CD8-positive, alpha-beta memory T cell (primary cell): ENCODE data around the gene SUSD5. TPM values are rescaled to one million over a fixed set of nuclear protein-coding genes. Genes with fewer than 3 reads are reported as not detected.
"Not testable (repeated sequence)": the region's sequence is repeated elsewhere in the genome, so short reads cannot be mapped to it uniquely, and the experiment has no call there.

Source experiments
- CTCF ChIA-PET: fragments of 350-600 bp; sonication (Branson Sonifier 250); formaldehyde crosslinking; loops from one replicate; lab custom pipeline; 2021; ENCODE audit warnings: antibody characterized with exemption; lab: Charles Lee
- POLR2A ChIA-PET: fragments of 350-600 bp; sonication (Branson Sonifier 250); formaldehyde crosslinking; loops from one replicate; lab custom pipeline; 2021; ENCODE audit warnings: antibody characterized with exemption; lab: Charles Lee
- DNase-seq, 5 donors: peaks; one replicate each; pipeline versions ENCODE4 v3.0.0 to v3.0.0-alpha.2; 2020 to 2022; ENCODE audit warnings: mixed read lengths in 1 of 5
- H3K27ac ChIP-seq: one replicate; pipeline ENCODE4 v1.7.0; 2013; ENCODE audit warnings: low read depth, mild to moderate bottlenecking, low read length, moderate library complexity
- H3K27me3 ChIP-seq: 2 replicates; pipeline ENCODE4 v1.7.0; 2013; ENCODE audit warnings: low read length, mild to moderate bottlenecking; ENCODE audit not compliant: insufficient read depth, poor library complexity, severe bottlenecking
- H3K36me3 ChIP-seq: 2 replicates; pipeline ENCODE4 v1.7.0; 2013; ENCODE audit warnings: mild to moderate bottlenecking, low read length, moderate library complexity; ENCODE audit not compliant: insufficient read depth
- H3K4me1 ChIP-seq: 2 replicates; pipeline ENCODE4 v1.7.0; 2013; ENCODE audit warnings: mild to moderate bottlenecking, low read length, moderate library complexity; ENCODE audit not compliant: insufficient read depth
- H3K4me3 ChIP-seq: 2 replicates; pipeline ENCODE4 v1.7.0; 2013; ENCODE audit warnings: mild to moderate bottlenecking, low read length
- H3K9me3 ChIP-seq: 2 replicates; pipeline ENCODE4 v1.7.0; 2013; ENCODE audit warnings: mild to moderate bottlenecking, low read length
- H3K27ac Mint-ChIP-seq, 8 donors: one replicate each; pipeline ENCODE4 v1.8.0; 2020 to 2021; ENCODE audit warnings: mixed read lengths in 8 of 8, mild to moderate bottlenecking in 6 of 8, inconsistent platforms in 3 of 8, moderate library complexity in 3 of 8
- H3K27me3 Mint-ChIP-seq, 2 donors: one replicate each; pipeline ENCODE4 v1.8.0; 2020 to 2021; ENCODE audit warnings: mixed read lengths in 2 of 2, mild to moderate bottlenecking in 1 of 2, moderate library complexity in 1 of 2
- H3K36me3 Mint-ChIP-seq, 3 donors: one replicate each; pipeline ENCODE4 v1.8.0; 2020 to 2021; ENCODE audit warnings: mixed read lengths in 3 of 3, inconsistent platforms in 1 of 3, mild to moderate bottlenecking in 1 of 3
- H3K4me1 Mint-ChIP-seq, 3 donors: one replicate each; pipeline ENCODE4 v1.8.0; 2020 to 2021; ENCODE audit warnings: mixed read lengths in 3 of 3, inconsistent platforms in 1 of 3, mild to moderate bottlenecking in 1 of 3
- H3K4me3 Mint-ChIP-seq, 7 donors: one replicate each; pipeline ENCODE4 v1.8.0; 2020 to 2021; ENCODE audit warnings: mixed read lengths in 7 of 7, mild to moderate bottlenecking in 6 of 7, moderate library complexity in 4 of 7, inconsistent platforms in 2 of 7
- H3K9me3 Mint-ChIP-seq, 5 donors: one replicate each; pipeline ENCODE4 v1.8.0; 2020 to 2022; ENCODE audit warnings: mixed read lengths in 5 of 5, mild to moderate bottlenecking in 3 of 5, moderate library complexity in 2 of 5, inconsistent platforms in 1 of 5
- polyA plus RNA-seq: library from polyadenylated mRNA; unstranded; fragments of 300-500 nt; fragmentation: Illumina TruSeq; gene quantifications from one replicate; pipeline ENCODE4 v1.2.3, GENCODE V29; 2021
- total RNA-seq, 2 experiments: library from RNA; stranded (reverse); gene quantifications; one replicate each; pipeline ENCODE4 v1.2.3, GENCODE V29; 2021

Gene SUSD5
- total and polyA plus RNA-seq, 3 experiments from 2014 or later = not detected

GRCh38 chr3:33106854-33107253 lies 111.8 kb downstream of the SUSD5 start:
- H3K27ac ChIP-seq, POLR2A ChIA-PET: not testable (repeated sequence)

GRCh38 chr3:33105341-33105948 lies 113.2 kb downstream of the SUSD5 start:
- H3K27ac Mint-ChIP-seq = peak overlapping the region in 1 of 8 donors; percentile 4
- H3K4me3 Mint-ChIP-seq = no peak overlapping the region
- H3K36me3 Mint-ChIP-seq = no peaks in the 10 kb centered on the region
- POLR2A ChIA-PET = interaction anchor here (0.9 kb wide), 1 partner anchor 9 kb away, joined by 3 read pairs; the partner anchor contains the start of gene CRTAP
- no peak for DNase-seq
- no peaks in the 10 kb centered on the region for H3K9me3 Mint-ChIP-seq
- no peak overlapping the region for H3K4me3 ChIP-seq
- peaks cover 8 to 10% of the 10 kb centered on the region in 2 donors for H3K27me3 Mint-ChIP-seq
- no peaks in the 10 kb centered on the region for H3K4me1 Mint-ChIP-seq
- H3K9me3 ChIP-seq = no peaks in the 10 kb centered on the region
- no peaks in the 10 kb centered on the region for H3K4me1 ChIP-seq
- H3K27me3 ChIP-seq = no peaks in the 10 kb centered on the region
- CTCF ChIA-PET = no interaction called here
- H3K27ac ChIP-seq = no peak overlapping the region
- H3K36me3 ChIP-seq = no peaks in the 10 kb centered on the region

More at GRCh38 chr3:33106854-33107253, 111.8 kb downstream of the SUSD5 start:
- H3K4me1 Mint-ChIP-seq, H3K4me3 Mint-ChIP-seq, DNase-seq, H3K9me3 Mint-ChIP-seq, H3K36me3 ChIP-seq, H3K27me3 ChIP-seq, H3K27ac Mint-ChIP-seq, H3K9me3 ChIP-seq, H3K36me3 Mint-ChIP-seq, H3K4me3 ChIP-seq, H3K4me1 ChIP-seq: not testable (repeated sequence)
- H3K27me3 Mint-ChIP-seq = peaks cover 8 to 10% of the 10 kb centered on the region in 2 donors
- CTCF ChIA-PET = interaction anchor here (1.0 kb wide), 1 partner anchor 34 kb away, joined by 3 read pairs; no protein-coding TSS in a partner anchor

GRCh38 chr3:33104803-33105202 lies 113.8 kb downstream of the SUSD5 start:
- Histone ChIP-seq H3K27me3 (no peaks in the 10 kb centered on the region), H3K36me3 (no peaks in the 10 kb centered on the region), H3K27ac (no peak overlapping the region), H3K9me3 (no peaks in the 10 kb centered on the region), H3K4me3 (no peak overlapping the region), H3K4me1 (no peaks in the 10 kb centered on the region)
- peaks cover 8 to 10% of the 10 kb centered on the region in 2 donors for H3K27me3 Mint-ChIP-seq
- peak overlapping the region in 1 of 7 donors; percentile 40 for H3K4me3 Mint-ChIP-seq
- POLR2A ChIA-PET = no interaction called here
- no peaks in the 10 kb centered on the region for H3K9me3 Mint-ChIP-seq
- H3K36me3 Mint-ChIP-seq = no peaks in the 10 kb centered on the region
- CTCF ChIA-PET = interaction anchor here (0.6 kb wide), 1 partner anchor 62 kb away, joined by 3 read pairs; no protein-coding TSS in a partner anchor
- no peak for DNase-seq
- H3K4me1 Mint-ChIP-seq = no peaks in the 10 kb centered on the region
- H3K27ac Mint-ChIP-seq = no peak overlapping the region

GRCh38 chr3:33103480-33103879 lies 115.1 kb downstream of the SUSD5 start:
- peaks cover 8 to 10% of the 10 kb centered on the region in 2 donors for H3K27me3 Mint-ChIP-seq
- H3K36me3 Mint-ChIP-seq = no peaks in the 10 kb centered on the region
- CTCF ChIA-PET = interaction anchor here (0.5 kb wide), 1 partner anchor 7 kb away, joined by 3 read pairs; no protein-coding TSS in a partner anchor
- no peaks in the 10 kb centered on the region for H3K36me3 ChIP-seq
- no peak overlapping the region for H3K4me3 Mint-ChIP-seq
- H3K27ac Mint-ChIP-seq = no peak overlapping the region
- no peaks in the 10 kb centered on the region for H3K27me3 ChIP-seq
- H3K4me1 Mint-ChIP-seq = no peaks in the 10 kb centered on the region
- DNase-seq = no peak
- no peaks in the 10 kb centered on the region for H3K9me3 Mint-ChIP-seq
- H3K4me3 ChIP-seq = no peak overlapping the region
- H3K27ac ChIP-seq = no peak overlapping the region
- POLR2A ChIA-PET = no interaction called here
- no peaks in the 10 kb centered on the region for H3K4me1 ChIP-seq
- H3K9me3 ChIP-seq = no peaks in the 10 kb centered on the region

GRCh38 chr3:33103034-33103433 lies 115.6 kb downstream of the SUSD5 start:
- Histone ChIP-seq H3K4me1 (no peaks in the 10 kb centered on the region), H3K36me3 (no peaks in the 10 kb centered on the region), H3K27ac (no peak overlapping the region), H3K9me3 (no peaks in the 10 kb centered on the region), H3K4me3 (no peak overlapping the region), H3K27me3 (no peaks in the 10 kb centered on the region)
- H3K36me3 Mint-ChIP-seq = no peaks in the 10 kb centered on the region
- CTCF ChIA-PET = interaction anchor here (0.5 kb wide), 1 partner anchor 8 kb away, joined by 3 read pairs; no protein-coding TSS in a partner anchor
- no peak for DNase-seq
- H3K27ac Mint-ChIP-seq = no peak overlapping the region
- H3K4me3 Mint-ChIP-seq = no peak overlapping the region
- H3K4me1 Mint-ChIP-seq = no peaks in the 10 kb centered on the region
- H3K9me3 Mint-ChIP-seq = no peaks in the 10 kb centered on the region
- H3K27me3 Mint-ChIP-seq = peaks cover 8 to 10% of the 10 kb centered on the region in 2 donors
- POLR2A ChIA-PET = no interaction called here

- no peak for DNase-seq
- H3K4me1 Mint-ChIP-seq = peaks cover 13 to 14% (median 14%) of the 10 kb centered on the region in 3 donors
- no peaks in the 10 kb centered on the region for H3K36me3 ChIP-seq
- no peak overlapping the region for H3K4me3 ChIP-seq
- H3K4me3 Mint-ChIP-seq = peak overlapping the region in 1 of 7 donors; percentile 63
- H3K27me3 Mint-ChIP-seq = peaks cover 8 to 10% of the 10 kb centered on the region in 2 donors
- no peak overlapping the region for H3K27ac ChIP-seq
- H3K4me1 ChIP-seq = peaks cover 10% of the 10 kb centered on the region
- peaks cover 0 to 10% (median 0%) of the 10 kb centered on the region in 3 donors for H3K36me3 Mint-ChIP-seq
- POLR2A ChIA-PET = no interaction called here
- no peaks in the 10 kb centered on the region for H3K9me3 Mint-ChIP-seq
- CTCF ChIA-PET = no interaction called here
- H3K27ac Mint-ChIP-seq = no peak overlapping the region
- H3K9me3 ChIP-seq = no peaks in the 10 kb centered on the region
- no peaks in the 10 kb centered on the region for H3K27me3 ChIP-seq
Observed at GRCh38 chr3:33100229-33100628, 118.4 kb downstream of the SUSD5 start.

Other genes with a start within 250 kb of the SUSD5 start
- 10 to 100 TPM; 41.5 to 50.9 TPM for gene GLB1, start 121.7 kb downstream of the SUSD5 start, total RNA-seq
- 35.5 TPM for gene GLB1, start 121.7 kb downstream of the SUSD5 start, polyA plus RNA-seq
- gene TMPPE, start 121.7 kb downstream of the SUSD5 start, total RNA-seq = 10 to 100 TPM; 12.0 to 13.2 TPM
- 0.62 TPM for gene TMPPE, start 121.7 kb downstream of the SUSD5 start, polyA plus RNA-seq
- gene CRTAP, start 104.8 kb downstream of the SUSD5 start, total RNA-seq = 10 to 100 TPM; 49.5 to 50.3 TPM
- gene CRTAP, start 104.8 kb downstream of the SUSD5 start, polyA plus RNA-seq = 84.0 TPM
- not detected for gene FBXL2, start 58.6 kb upstream of the SUSD5 start, total RNA-seq
- not detected for gene FBXL2, start 58.6 kb upstream of the SUSD5 start, polyA plus RNA-seq
- gene UBP1, start 221.6 kb upstream of the SUSD5 start, total RNA-seq = 10 to 100 TPM; 70.8 to 79.4 TPM
- gene UBP1, start 221.6 kb upstream of the SUSD5 start, polyA plus RNA-seq = 15.9 TPM